SK-N-SH (cell line): ENCODE data around the gene MIA. TPM values are rescaled to one million over a fixed set of nuclear protein-coding genes. Genes with fewer than 3 reads are reported as not detected.

Experiments
- CTCF ChIA-PET: fragments of 300-600, 350-600 bp; formaldehyde crosslinking; extraction: SDS; loops from one replicate; lab custom pipeline; 2021; lab: Yijun Ruan, JAX
- POLR2A ChIA-PET: fragments of 350-600 bp; sonication (Branson Sonifier 250); formaldehyde crosslinking; extraction: SDS; loops from one replicate; lab custom pipeline; 2020; ENCODE audit warnings: antibody characterized with exemption, inconsistent platforms; lab: Yijun Ruan, JAX
- DNase-seq: peaks from one replicate; pipeline ENCODE4 v3.0.0; 2012
- H2AFZ ChIP-seq: fragments of 200-600 bp; sonication (generic); 2 replicates; pipeline ENCODE4 v1.8.1; 2016; ENCODE audit warnings: antibody characterized with exemption, mild to moderate bottlenecking, low read depth
- H3F3A ChIP-seq: fragments of 200-600 bp; sonication (generic); replicated peaks from 2 replicates; pipeline ENCODE3; 2016; ENCODE audit warnings: antibody characterized with exemption, mild to moderate bottlenecking; ENCODE audit not compliant: insufficient read depth
- H3K27ac ChIP-seq, 2 experiments: fragments of 200-500 bp in 1 of 2; fragments of 200-600 bp in 1 of 2; sonication (Bioruptor generic) in 1 of 2; sonication (generic), shearing (Covaris generic) in 1 of 2; 2 replicates each; pipeline versions ENCODE4 v1.5.1 to v1.6.1; 2014 to 2016; ENCODE audit warnings: low read depth in 2 of 2, inconsistent platforms in 1 of 2, low read length in 1 of 2, mild to moderate bottlenecking in 1 of 2, mixed read lengths in 1 of 2
- H3K27me3 ChIP-seq: fragments of 200-600 bp; sonication (generic), shearing (Covaris generic); 2 replicates; pipeline ENCODE4 v1.6.1; 2016; ENCODE audit warnings: mixed run types; ENCODE audit not compliant: insufficient read depth
- H3K36me3 ChIP-seq, 2 experiments: fragments of 200-500 bp in 1 of 2; fragments of 200-600 bp in 1 of 2; sonication (Bioruptor generic) in 1 of 2; sonication (generic) in 1 of 2; replicated peaks in 1 of 2; 2 replicates each; pipeline versions ENCODE3 to v1.5.1; 2014 to 2016; ENCODE audit warnings: low read length in 1 of 2, mild to moderate bottlenecking in 1 of 2; ENCODE audit not compliant: insufficient read depth in 2 of 2, control insufficient read depth in 1 of 2
- H3K4me1 ChIP-seq, 2 experiments: fragments of 200-500 bp in 1 of 2; fragments of 200-600 bp in 1 of 2; sonication (Bioruptor generic) in 1 of 2; sonication (generic), shearing (Covaris generic) in 1 of 2; 2 replicates each; pipeline versions ENCODE4 v1.5.1 to v1.6.1; 2014 to 2016; ENCODE audit warnings: low read depth in 1 of 2, low read length in 1 of 2, mixed run types in 1 of 2; ENCODE audit not compliant: insufficient read depth in 2 of 2, control insufficient read depth in 1 of 2
- H3K4me2 ChIP-seq: fragments of 200-600 bp; sonication (generic), shearing (Covaris generic); 2 replicates; pipeline ENCODE4 v1.6.1; 2017; ENCODE audit warnings: mixed run types
- H3K4me3 ChIP-seq, 2 experiments: fragments of 200-500 bp in 1 of 2; fragments of 200-600 bp in 1 of 2; sonication (Bioruptor generic) in 1 of 2; sonication (generic), shearing (Covaris generic) in 1 of 2; 2 replicates each; pipeline versions ENCODE4 v1.5.1 to v1.8.1; 2014 to 2016; ENCODE audit warnings: low read depth in 2 of 2, inconsistent platforms in 1 of 2, low read length in 1 of 2, mild to moderate bottlenecking in 1 of 2, mixed read lengths in 1 of 2, moderate library complexity in 1 of 2
- H3K79me2 ChIP-seq: fragments of 200-600 bp; sonication (generic); 2 replicates; pipeline ENCODE4 v1.8.1; 2017; ENCODE audit warnings: mild to moderate bottlenecking; ENCODE audit not compliant: insufficient read depth
- H3K9ac ChIP-seq: fragments of 200-600 bp; sonication (generic); 2 replicates; pipeline ENCODE4 v1.6.1; 2017; ENCODE audit warnings: mixed run types
- H3K9me2 ChIP-seq: fragments of 200-600 bp; sonication (generic); 2 replicates; pipeline ENCODE4 v1.6.1; 2017; ENCODE audit warnings: mixed run types
- H3K9me3 ChIP-seq: fragments of 200-600 bp; sonication (generic); 2 replicates; pipeline ENCODE4 v1.6.1; 2017; ENCODE audit warnings: mixed run types, mild to moderate bottlenecking, moderate library complexity
- H4K20me1 ChIP-seq: fragments of 200-600 bp; sonication (generic); 2 replicates; pipeline ENCODE4 v1.6.1; 2017; ENCODE audit warnings: mild to moderate bottlenecking, mixed run types; ENCODE audit not compliant: insufficient read depth
- CHD2 ChIP-seq: fragments of 150-350 bp; IDR thresholded peaks from 2 replicates; pipeline ENCODE4 v1.6.1; 2018; ENCODE audit warnings: low read length; ENCODE audit not compliant: partially characterized antibody
- FOXM1 ChIP-seq: IDR thresholded peaks from 2 replicates; pipeline ENCODE4 v1.4.0; 2012; ENCODE audit warnings: low read depth, mild to moderate bottlenecking
- JUND ChIP-seq: IDR thresholded peaks from 2 replicates; pipeline ENCODE4 v1.4.0; 2012
- MAX ChIP-seq: IDR thresholded peaks from 2 replicates; pipeline ENCODE4 v1.4.0; 2012; ENCODE audit warnings: low read depth
- MXI1 ChIP-seq: IDR thresholded peaks from 2 replicates; pipeline ENCODE4 v1.6.1; 2012; ENCODE audit warnings: mild to moderate bottlenecking, low read depth, low read length, improper control_type of control experiment
- NFIC ChIP-seq: IDR thresholded peaks from 2 replicates; pipeline ENCODE4 v1.4.0; 2012; ENCODE audit warnings: borderline replicate concordance
- PBX3 ChIP-seq: IDR thresholded peaks from 2 replicates; pipeline ENCODE4; 2012
- POLR2AphosphoS5 ChIP-seq: IDR thresholded peaks from 2 replicates; pipeline ENCODE4 v1.6.1; 2012; ENCODE audit warnings: low read depth, low read length
- RAD21 ChIP-seq: IDR thresholded peaks from 2 replicates; pipeline ENCODE4 v1.6.1; 2012; ENCODE audit warnings: mild to moderate bottlenecking, low read length
- RCOR1 ChIP-seq: fragments of 150-350 bp; IDR thresholded peaks from 2 replicates; pipeline ENCODE4 v1.6.1; 2017; ENCODE audit warnings: antibody characterized with exemption, low read length
- SIN3A ChIP-seq: IDR thresholded peaks from 2 replicates; pipeline ENCODE4 v1.6.1; 2012; ENCODE audit warnings: low read depth, mild to moderate bottlenecking, low read length, moderate library complexity, borderline replicate concordance
- SMC3 ChIP-seq: IDR thresholded peaks from 2 replicates; pipeline ENCODE4 v1.6.1; 2012; ENCODE audit warnings: low read depth, low read length, improper control_type of control experiment
- TAF1 ChIP-seq: IDR thresholded peaks from 2 replicates; pipeline ENCODE4 v1.6.1; 2012; ENCODE audit warnings: low read depth, mild to moderate bottlenecking, low read length, moderate library complexity, borderline replicate concordance
- TCF12 ChIP-seq: IDR thresholded peaks from 2 replicates; pipeline ENCODE4 v1.4.0; 2012
- TEAD4 ChIP-seq: IDR thresholded peaks from 2 replicates; pipeline ENCODE4 v1.4.0; 2012; ENCODE audit warnings: mild to moderate bottlenecking, borderline replicate concordance; ENCODE audit not compliant: insufficient read depth
- YY1 ChIP-seq: IDR thresholded peaks from 2 replicates; pipeline ENCODE4 v1.4.0; 2012; ENCODE audit warnings: low read depth, mild to moderate bottlenecking
- WGBS: methylation state at CpG from one replicate; pipeline ENCODE4 v1.1.6; 2017; ENCODE audit warnings: low lambda C conversion rate; 5-methylcytosine and 5-hydroxymethylcytosine counted together
- polyA plus RNA-seq, 3 experiments: library from polyadenylated mRNA; depleted of rRNA; stranded (reverse); fragments of >200 nt; gene quantifications; 2 replicates each; pipeline ENCODE4 v1.2.3, GENCODE V29; 2012
- TF ChIP-seq, protein P1 (sequence below): fragments of 200-600 bp; sonication (generic); IDR thresholded peaks from 2 replicates; pipeline ENCODE4 v1.6.1; 2017; ENCODE audit warnings: antibody characterized with exemption, mild to moderate bottlenecking, moderate library complexity

The MIA gene
- polyA plus RNA-seq, 1 of the 3 experiments (the other 2 are of a cell fraction): not detected

DNA sequence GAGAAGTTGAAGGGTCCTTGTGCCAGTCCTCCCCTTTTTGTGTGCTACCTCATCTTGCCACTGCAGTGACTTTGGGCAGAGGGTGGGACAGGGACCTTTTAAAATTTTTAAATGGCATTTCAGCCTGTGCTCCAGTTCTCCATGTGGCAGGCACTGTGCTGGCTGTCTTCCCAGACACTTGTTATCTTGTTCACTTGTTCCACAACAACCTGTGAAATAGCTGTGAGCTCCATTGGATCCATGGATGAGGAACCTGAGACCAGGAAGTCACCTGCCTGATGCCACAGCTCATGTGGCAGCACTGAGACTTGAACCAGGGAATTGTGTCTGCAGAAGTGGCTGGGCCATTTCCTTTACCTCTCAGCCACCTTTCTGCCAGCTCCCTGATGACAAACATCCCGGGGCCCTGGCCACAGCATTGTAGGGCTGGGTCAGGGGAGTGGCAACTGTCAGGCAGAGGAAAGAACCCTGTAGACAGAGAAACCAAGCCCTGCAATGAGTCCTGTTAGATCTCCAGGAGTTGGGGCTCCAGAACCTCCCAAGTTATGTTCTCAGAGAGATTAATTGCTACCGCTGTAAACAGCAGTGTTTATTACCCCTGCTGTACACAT lies 30.0 kb downstream of the MIA start:
- Histone ChIP-seq H3F3A (peaks cover 18% of the 10 kb centered on the region), H3K4me1 (peaks cover 40 to 69% of the 10 kb centered on the region in 2 experiments; a peak in 3 of 4 replicates), H3K9ac (no peak overlapping the region), H3K79me2 (peaks cover 92% of the 10 kb centered on the region), H4K20me1 (peaks cover 94% of the 10 kb centered on the region), H3K9me3 (no peaks in the 10 kb centered on the region), H3K4me3 (no peak overlapping the region), H3K36me3 (peaks cover 40 to 60% of the 10 kb centered on the region in 2 experiments), H3K27me3 (no peaks in the 10 kb centered on the region), H2AFZ (no peak overlapping the region), H3K4me2 (no peak overlapping the region), H3K27ac (peak overlapping the region; percentile 72 to 78; a peak in 3 of 4 replicates), H3K9me2 (no peaks in the 10 kb centered on the region)
- no CpG with 5 or more reads among the region's 2 CpGs for WGBS
- DNase-seq: no peak
- no peak for TF ChIP-seq CHD2
- ChIA-PET CTCF (interaction anchor here (0.8 to 5.4 kb wide), 5 partner anchors 13 to 171 kb away, joined by 3 to 54 read pairs (median 18); partner anchors contain the start of genes ACTMAP, COQ8B, ITPKC and SNRPA), POLR2A (no interaction called here)

GRCh38 chr19:40806423-40807146 lies 31.3 kb downstream of the MIA start:
- peak overlapping the region; percentile 30; the same call in 1 of the 2 replicates for H3K9ac ChIP-seq
- TF ChIP-seq MAX: peak; percentile 45; the same call in 1 of the 2 replicates
- TF ChIP-seq SMC3: peak; percentile 83
- TF ChIP-seq, protein P1, sequence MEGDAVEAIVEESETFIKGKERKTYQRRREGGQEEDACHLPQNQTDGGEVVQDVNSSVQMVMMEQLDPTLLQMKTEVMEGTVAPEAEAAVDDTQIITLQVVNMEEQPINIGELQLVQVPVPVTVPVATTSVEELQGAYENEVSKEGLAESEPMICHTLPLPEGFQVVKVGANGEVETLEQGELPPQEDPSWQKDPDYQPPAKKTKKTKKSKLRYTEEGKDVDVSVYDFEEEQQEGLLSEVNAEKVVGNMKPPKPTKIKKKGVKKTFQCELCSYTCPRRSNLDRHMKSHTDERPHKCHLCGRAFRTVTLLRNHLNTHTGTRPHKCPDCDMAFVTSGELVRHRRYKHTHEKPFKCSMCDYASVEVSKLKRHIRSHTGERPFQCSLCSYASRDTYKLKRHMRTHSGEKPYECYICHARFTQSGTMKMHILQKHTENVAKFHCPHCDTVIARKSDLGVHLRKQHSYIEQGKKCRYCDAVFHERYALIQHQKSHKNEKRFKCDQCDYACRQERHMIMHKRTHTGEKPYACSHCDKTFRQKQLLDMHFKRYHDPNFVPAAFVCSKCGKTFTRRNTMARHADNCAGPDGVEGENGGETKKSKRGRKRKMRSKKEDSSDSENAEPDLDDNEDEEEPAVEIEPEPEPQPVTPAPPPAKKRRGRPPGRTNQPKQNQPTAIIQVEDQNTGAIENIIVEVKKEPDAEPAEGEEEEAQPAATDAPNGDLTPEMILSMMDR: peak; percentile 97
- peak; percentile 90 for TF ChIP-seq PBX3
- TF ChIP-seq YY1: no peak
- peak; percentile 24; the same call in 1 of the 2 replicates for TF ChIP-seq POLR2AphosphoS5
- TF ChIP-seq CHD2: peak; percentile 40
- no peak for TF ChIP-seq FOXM1
- peak; percentile 60 for TF ChIP-seq RAD21
- peak; percentile 9; the same call in 1 of the 2 replicates for TF ChIP-seq RCOR1
- peak; percentile 13; the same call in 1 of the 2 replicates for TF ChIP-seq TCF12
- TF ChIP-seq NFIC: no peak
- peak; percentile 10; the same call in 1 of the 2 replicates for TF ChIP-seq TAF1
- TF ChIP-seq SIN3A: peak; percentile 88
- no peak for TF ChIP-seq JUND
- peak; percentile 86 for TF ChIP-seq MXI1
- TF ChIP-seq TEAD4: no peak
- peak; percentile 97 for DNase-seq
- H3K9me3 ChIP-seq: no peaks in the 10 kb centered on the region
- H3K4me3 ChIP-seq: peak overlapping the region; percentile 21 to 45; a peak in 3 of 4 replicates
- H3F3A ChIP-seq: peaks cover 18% of the 10 kb centered on the region
- H3K27me3 ChIP-seq: no peaks in the 10 kb centered on the region
- H3K36me3 ChIP-seq: peaks cover 31 to 51% of the 10 kb centered on the region in 2 experiments
- CTCF ChIA-PET: interaction anchor here (0.5 to 5.4 kb wide), 21 partner anchors 8 to 179 kb away, joined by 3 to 54 read pairs (median 4); partner anchors contain the start of genes ACTMAP, EGLN2, MIA and RAB4B
- H3K4me2 ChIP-seq: peak overlapping the region; percentile 75
- no peaks in the 10 kb centered on the region for H3K9me2 ChIP-seq
- peaks cover 29 to 62% of the 10 kb centered on the region in 2 experiments; a peak in 3 of 4 replicates for H3K4me1 ChIP-seq
- WGBS: 34% methylated on average over 26 of the region's 26 CpGs
- H3K27ac ChIP-seq: peak overlapping the region; percentile 72 to 78
- H4K20me1 ChIP-seq: peaks cover 82% of the 10 kb centered on the region
- no peak overlapping the region for H2AFZ ChIP-seq
- POLR2A ChIA-PET: interaction anchor here (0.7 to 1.4 kb wide), 4 partner anchors 8 to 143 kb away, joined by 3 to 6 read pairs (median 5); partner anchors contain the start of genes COQ8B and EGLN2
- peaks cover 80% of the 10 kb centered on the region for H3K79me2 ChIP-seq
